ENCODE results near the gene PRKCH. TPM values are rescaled to one million over a fixed set of nuclear protein-coding genes. Genes with fewer than 3 reads are reported as not detected.

Gene PRKCH
- total RNA-seq, 1 donor from 2014 or later: 0.30 TPM

DNA sequence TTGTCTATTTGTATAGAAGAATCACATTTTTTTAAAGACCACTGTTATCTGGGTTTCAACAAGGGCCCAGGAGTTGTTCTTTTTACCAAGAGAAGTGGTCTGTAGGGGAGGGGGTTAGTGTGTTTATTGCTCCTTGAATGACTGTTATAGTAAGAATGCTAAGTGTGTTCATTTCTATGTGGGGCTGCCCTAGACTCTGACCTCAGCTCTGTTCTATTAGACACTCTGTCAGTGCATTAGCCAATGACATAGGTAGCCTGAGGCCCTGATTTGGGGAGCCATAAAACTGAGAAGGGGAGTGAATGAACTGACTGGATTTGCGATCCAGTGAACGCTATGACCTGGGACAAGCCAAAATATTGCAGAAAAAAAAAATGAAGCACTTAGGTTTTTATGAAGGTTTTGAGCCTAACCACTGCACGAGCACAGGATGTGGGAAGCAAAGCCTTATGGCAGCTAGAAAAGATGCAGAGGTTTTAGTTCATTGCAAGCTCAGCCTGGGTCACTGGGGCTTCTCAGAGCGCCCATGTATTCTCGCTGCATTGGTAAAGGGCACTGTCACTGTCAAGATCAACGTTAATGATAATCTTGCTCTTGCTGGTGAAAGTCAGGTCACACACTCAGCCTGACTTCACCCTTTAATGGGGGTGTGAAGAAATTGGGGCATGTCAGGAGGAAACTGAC, 63.8 kb downstream of the PRKCH start:
- Mint-ChIP-seq H3K27me3 (ENCODE audit: low read depth) (no peaks in the 10 kb centered on the region), H3K36me3 (ENCODE audit: low read depth) (no peaks in the 10 kb centered on the region), H3K4me1 (no peaks in the 10 kb centered on the region), H3K4me3 (no peak overlapping the region), H3K9me3 (no peaks in the 10 kb centered on the region), H3K27ac (ENCODE audit: unreplicated experiment) (no peak overlapping the region)
- DNase-seq (ENCODE audit: low read depth, low spot score): no peak
- TF ChIP-seq, protein P1, sequence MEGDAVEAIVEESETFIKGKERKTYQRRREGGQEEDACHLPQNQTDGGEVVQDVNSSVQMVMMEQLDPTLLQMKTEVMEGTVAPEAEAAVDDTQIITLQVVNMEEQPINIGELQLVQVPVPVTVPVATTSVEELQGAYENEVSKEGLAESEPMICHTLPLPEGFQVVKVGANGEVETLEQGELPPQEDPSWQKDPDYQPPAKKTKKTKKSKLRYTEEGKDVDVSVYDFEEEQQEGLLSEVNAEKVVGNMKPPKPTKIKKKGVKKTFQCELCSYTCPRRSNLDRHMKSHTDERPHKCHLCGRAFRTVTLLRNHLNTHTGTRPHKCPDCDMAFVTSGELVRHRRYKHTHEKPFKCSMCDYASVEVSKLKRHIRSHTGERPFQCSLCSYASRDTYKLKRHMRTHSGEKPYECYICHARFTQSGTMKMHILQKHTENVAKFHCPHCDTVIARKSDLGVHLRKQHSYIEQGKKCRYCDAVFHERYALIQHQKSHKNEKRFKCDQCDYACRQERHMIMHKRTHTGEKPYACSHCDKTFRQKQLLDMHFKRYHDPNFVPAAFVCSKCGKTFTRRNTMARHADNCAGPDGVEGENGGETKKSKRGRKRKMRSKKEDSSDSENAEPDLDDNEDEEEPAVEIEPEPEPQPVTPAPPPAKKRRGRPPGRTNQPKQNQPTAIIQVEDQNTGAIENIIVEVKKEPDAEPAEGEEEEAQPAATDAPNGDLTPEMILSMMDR (conservative IDR thresholded peaks at IDR 0.05): no peak

DNA sequence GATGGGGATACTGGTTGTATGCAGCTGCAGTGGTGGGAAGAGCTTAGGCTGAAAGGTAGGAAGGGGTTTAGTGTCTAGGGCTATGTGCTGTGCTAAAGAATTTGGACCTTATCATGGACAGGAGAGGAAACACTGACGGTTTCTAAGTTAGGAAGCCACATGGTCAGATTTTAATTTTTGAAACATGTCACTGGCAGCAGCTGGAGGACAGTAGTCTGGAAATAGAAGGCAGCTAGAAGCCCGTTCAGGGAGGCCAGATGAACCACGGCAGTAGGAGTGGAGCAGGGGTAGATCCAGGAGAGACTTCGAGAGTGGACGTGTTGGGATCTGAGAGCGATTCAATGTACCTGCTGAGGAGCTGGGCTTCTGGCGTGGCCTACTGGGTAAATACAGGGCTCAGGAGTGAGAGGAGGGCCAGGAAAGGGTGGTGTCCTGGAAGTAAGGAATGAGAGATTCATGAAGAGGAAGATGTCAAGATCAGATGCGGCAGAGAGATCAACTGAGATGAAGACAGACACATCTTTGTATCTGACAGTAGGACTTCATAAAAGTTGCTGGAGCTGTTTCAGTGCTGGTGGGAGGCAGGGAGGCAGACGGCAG, 64.9 kb downstream of the PRKCH start:
- Mint-ChIP-seq H3K36me3 (ENCODE audit: low read depth) (no peaks in the 10 kb centered on the region), H3K9me3 (no peaks in the 10 kb centered on the region), H3K4me3 (no peak overlapping the region), H3K27me3 (ENCODE audit: low read depth) (no peaks in the 10 kb centered on the region), H3K4me1 (no peaks in the 10 kb centered on the region), H3K27ac (ENCODE audit: unreplicated experiment) (no peak overlapping the region)
- TF ChIP-seq, protein P1 (conservative IDR thresholded peaks at IDR 0.05): no peak
- no peak for DNase-seq (ENCODE audit: low read depth, low spot score)

DNA sequence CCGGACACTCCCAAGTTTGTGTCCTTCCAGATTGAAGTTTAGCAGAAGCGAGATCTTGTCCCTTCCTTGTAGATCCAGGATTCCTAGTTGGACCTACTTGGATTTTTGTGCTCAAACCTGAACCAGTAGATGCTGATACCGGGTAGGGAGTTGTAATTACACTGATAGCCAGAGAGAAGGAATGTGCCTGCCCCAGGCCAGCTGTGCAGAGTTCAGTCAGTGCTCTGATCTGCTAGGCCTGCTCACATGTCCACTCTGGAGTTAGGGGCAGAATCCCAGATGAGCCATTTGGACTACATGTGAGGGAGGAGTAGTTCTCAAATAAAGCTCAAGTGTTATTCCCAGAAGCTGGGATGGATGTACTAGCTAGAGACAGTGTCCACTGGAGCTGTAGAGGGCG, 65.7 kb downstream of the PRKCH start:
- TF ChIP-seq, protein P1 (conservative IDR thresholded peaks at IDR 0.05): no peak
- H3K36me3 Mint-ChIP-seq (ENCODE audit: low read depth): no peaks in the 10 kb centered on the region
- H3K27me3 Mint-ChIP-seq (ENCODE audit: low read depth): no peaks in the 10 kb centered on the region
- H3K9me3 Mint-ChIP-seq: no peaks in the 10 kb centered on the region
- no peaks in the 10 kb centered on the region for H3K4me1 Mint-ChIP-seq
- H3K4me3 Mint-ChIP-seq: no peak overlapping the region
- DNase-seq (ENCODE audit: low read depth, low spot score): no peak
- no peak overlapping the region for H3K27ac Mint-ChIP-seq (ENCODE audit: unreplicated experiment)

DNA sequence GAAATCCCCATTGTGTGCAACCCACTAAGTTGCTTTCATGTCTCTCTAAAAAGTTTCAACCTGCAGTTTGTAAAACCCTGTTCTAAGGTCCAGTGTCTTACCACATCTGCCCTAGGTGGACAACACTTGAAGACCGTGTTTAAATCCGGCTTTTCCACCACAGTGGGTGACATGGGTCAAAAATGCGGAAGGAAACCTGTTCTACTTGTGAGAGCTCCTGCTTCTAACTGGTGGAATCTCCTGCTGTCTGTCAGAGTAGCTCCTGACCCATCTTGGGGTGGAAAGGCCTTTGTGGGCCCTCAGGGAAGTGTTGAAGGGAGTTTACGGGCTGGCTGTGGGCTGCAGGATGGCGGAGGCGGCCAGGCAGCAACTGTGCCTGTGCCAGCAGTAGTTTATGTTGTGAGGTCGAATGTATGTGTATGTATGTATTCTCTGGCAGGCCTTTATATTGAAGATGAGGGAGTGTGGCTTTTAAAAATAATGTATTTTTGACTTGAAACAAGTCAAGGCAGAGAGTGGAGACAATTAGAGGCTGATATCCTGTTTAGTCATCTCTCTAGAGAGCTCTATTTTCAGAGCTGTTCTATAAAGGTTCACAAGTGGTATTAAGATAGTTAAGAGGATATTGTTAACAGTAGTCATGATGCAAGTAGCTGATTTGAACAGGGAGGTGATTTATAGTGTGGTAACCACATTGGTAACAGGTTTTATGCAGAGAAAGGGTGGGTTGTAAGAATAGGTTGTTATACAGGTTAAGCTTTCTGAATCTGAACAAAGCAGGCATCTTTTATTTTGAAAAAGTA, 67.0 kb downstream of the PRKCH start:
- DNase-seq (ENCODE audit: low read depth, low spot score): no peak
- Mint-ChIP-seq H3K4me3 (no peak overlapping the region), H3K27me3 (ENCODE audit: low read depth) (no peaks in the 10 kb centered on the region), H3K36me3 (ENCODE audit: low read depth) (no peaks in the 10 kb centered on the region), H3K4me1 (peaks cover 5% of the 10 kb centered on the region), H3K9me3 (no peaks in the 10 kb centered on the region), H3K27ac (ENCODE audit: unreplicated experiment) (no peak overlapping the region)
- TF ChIP-seq, protein P1 (conservative IDR thresholded peaks at IDR 0.05): no peak

DNA sequence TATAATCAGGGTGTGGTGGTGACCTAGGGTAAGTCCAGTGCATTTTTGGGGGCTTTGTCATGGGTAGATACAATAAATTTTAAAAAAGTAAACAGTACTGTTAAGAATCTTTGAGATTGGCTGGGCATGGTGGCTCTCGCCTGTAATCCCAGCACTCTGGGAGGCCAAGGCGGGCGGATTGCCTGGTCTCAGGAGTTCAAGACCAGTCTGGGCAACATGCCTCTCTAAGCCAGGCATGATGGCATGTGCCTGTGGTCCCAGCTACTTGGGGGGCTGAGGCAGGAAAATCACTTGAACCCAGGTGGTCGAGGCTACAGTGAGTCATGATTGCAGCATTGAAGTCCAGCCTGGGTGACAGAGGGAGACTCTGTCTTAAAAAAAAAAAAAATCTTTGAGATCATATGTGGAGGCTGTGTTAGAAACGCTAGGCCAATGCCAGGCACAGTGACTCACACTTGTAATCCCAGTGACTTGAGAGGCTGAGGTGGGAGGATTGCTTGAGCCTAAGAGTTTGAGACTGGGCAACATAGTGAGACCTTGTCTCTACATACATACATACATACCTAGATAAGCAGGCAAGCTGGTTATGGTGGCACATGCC, 67.7 kb downstream of the PRKCH start:
- Mint-ChIP-seq H3K27ac (ENCODE audit: unreplicated experiment) (no peak overlapping the region), H3K4me1 (peaks cover 5% of the 10 kb centered on the region), H3K36me3 (ENCODE audit: low read depth) (no peaks in the 10 kb centered on the region), H3K9me3 (no peaks in the 10 kb centered on the region), H3K4me3 (no peak overlapping the region), H3K27me3 (ENCODE audit: low read depth) (no peaks in the 10 kb centered on the region)
- TF ChIP-seq, protein P1 (conservative IDR thresholded peaks at IDR 0.05): no peak
- no peak for DNase-seq (ENCODE audit: low read depth, low spot score)
